Hematopoietic multipotent progenitor cell (in vitro differentiated cells): ENCODE measurements around the gene CD80. TPM values are rescaled to one million over a fixed set of nuclear protein-coding genes. Genes with fewer than 3 reads are reported as not detected.

Source experiments
- DNase-seq, 3 donors: peaks; one replicate each; pipeline ENCODE4 v3.0.0-alpha.2; 2011 to 2015; ENCODE audit warnings: low read depth in 2 of 3, low spot score in 2 of 3
- total RNA-seq: library from RNA; depleted of rRNA; stranded (reverse); fragments of >200 nt; gene quantifications from one replicate; pipeline ENCODE4 v1.2.3, GENCODE V29; 2012

Gene CD80
- total RNA-seq, 1 donor, result 0.54 TPM

- DNase-seq, result no peak
These were observed 59.1 kb downstream of the CD80 start for GRCh38 chr3:119500265-119500664.

GRCh38 chr3:119498186-119499011, 61.0 kb downstream of the CD80 start, which contains the start of gene TIMMDC1:
Gene TIMMDC1, plus strand, starts transcription at chr3:119498547. Its CDS starts 187 bp downstream, at chr3:119498734.
- DNase-seq, result peak; percentile 93 to 98 (median 97)

- peak in 1 of 3 donors; percentile 11 for DNase-seq
These were observed 61.6 kb downstream of the CD80 start for GRCh38 chr3:119497820-119498185.

- DNase-seq, result no peak
These were observed 64.8 kb downstream of the CD80 start for GRCh38 chr3:119494597-119494996.

- DNase-seq, result no peak
These were observed 66.6 kb downstream of the CD80 start for GRCh38 chr3:119492810-119493209.

- no peak for DNase-seq
These were observed 67.3 kb downstream of the CD80 start for GRCh38 chr3:119492128-119492527.

- no peak for DNase-seq
These were observed 69.3 kb downstream of the CD80 start for GRCh38 chr3:119490153-119490552.

DNA sequence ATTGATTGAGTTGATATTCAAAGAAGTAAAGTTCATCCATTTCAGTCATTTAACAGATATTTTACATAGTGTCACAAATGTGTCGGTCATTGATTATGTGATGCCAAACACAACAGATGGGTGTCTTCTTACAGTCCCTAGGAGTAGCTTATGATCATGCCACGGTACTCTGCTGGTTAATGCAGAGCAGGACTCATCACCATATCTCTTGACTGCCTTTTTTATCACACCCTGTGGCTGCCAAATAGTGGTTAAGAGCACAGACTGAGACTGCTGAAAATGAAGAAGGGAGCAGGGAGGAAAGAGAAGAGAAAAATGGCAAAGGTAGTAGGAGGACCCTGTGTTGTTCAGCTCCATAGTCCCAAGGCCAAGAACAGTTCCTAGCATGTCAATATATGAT, 73.9 kb downstream of the CD80 start:
- DNase-seq, result no peak

GRCh38 chr3:119483101-119483500, 76.3 kb downstream of the CD80 start:
- no peak for DNase-seq

- DNase-seq, result no peak
These were observed 78.3 kb downstream of the CD80 start for GRCh38 chr3:119481079-119481478.

Other genes starting within 250 kb of the CD80 start
- 40.7 TPM for gene TMEM39A, start 96.0 kb downstream of the CD80 start, total RNA-seq
- gene POGLUT1, start 90.7 kb downstream of the CD80 start, total RNA-seq, result 12.9 TPM
- 62.7 TPM for gene TIMMDC1, start 61.1 kb downstream of the CD80 start, total RNA-seq
- 7.3 TPM for gene ADPRH, start 19.9 kb upstream of the CD80 start, total RNA-seq
- gene PLA1A, start 38.3 kb upstream of the CD80 start, total RNA-seq, result not detected
- gene POPDC2, start 101.0 kb upstream of the CD80 start, total RNA-seq, result 0.54 TPM
- 7.5 TPM for gene COX17, start 117.8 kb upstream of the CD80 start, total RNA-seq
- 0.54 TPM for gene CFAP91, start 143.4 kb upstream of the CD80 start, total RNA-seq
- gene NR1I2, start 222.5 kb upstream of the CD80 start, total RNA-seq, result 2.4 TPM